ENCODE data around the gene YIPF2. TPM values are rescaled to one million over a fixed set of nuclear protein-coding genes. Genes with fewer than 3 reads are reported as not detected.

The YIPF2 gene
- total and polyA plus RNA-seq, 10 of the 15 experiments (the other 5 are each of a cell fraction or from before 2014, with no cell fraction given) = 0.92 to 38.9 (median 17.6) TPM

DNA sequence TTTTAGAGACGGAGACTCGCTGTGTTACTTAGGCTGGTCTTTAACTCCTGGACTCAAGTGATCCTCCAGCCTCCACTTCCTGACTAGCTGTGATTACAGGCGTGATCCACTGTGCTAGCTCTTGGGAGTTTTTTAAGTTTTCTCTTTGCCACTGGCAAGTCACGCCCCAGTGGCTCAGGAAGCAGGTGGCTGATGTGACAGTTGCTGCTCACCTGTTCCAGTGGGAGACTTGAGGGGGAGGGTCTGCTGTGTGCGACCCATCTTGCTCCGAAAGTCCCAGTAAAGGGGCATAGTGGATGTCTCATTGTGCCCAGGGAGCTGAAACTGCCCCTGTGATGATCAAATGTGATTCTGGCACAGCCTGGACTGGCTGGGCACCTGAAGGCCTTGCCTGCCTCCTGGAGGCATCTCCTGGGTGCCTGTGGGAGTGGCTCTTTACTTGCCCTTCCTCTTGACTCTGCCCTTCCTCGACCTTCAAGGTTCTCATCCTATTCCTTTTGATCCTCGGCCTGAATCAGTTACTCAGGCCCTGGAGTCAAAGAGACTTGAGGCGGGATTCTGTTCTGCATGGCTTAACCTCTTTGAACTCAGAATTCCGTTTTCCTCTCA, 40.2 kb upstream of the YIPF2 start (continued):
- TF ChIP-seq, protein P1, sequence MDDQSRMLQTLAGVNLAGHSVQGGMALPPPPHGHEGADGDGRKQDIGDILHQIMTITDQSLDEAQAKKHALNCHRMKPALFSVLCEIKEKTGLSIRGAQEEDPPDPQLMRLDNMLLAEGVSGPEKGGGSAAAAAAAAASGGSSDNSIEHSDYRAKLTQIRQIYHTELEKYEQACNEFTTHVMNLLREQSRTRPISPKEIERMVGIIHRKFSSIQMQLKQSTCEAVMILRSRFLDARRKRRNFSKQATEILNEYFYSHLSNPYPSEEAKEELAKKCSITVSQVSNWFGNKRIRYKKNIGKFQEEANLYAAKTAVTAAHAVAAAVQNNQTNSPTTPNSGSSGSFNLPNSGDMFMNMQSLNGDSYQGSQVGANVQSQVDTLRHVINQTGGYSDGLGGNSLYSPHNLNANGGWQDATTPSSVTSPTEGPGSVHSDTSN (IDR thresholded peaks at IDR 0.05; ENCODE audit: insufficient replicate concordance, low read depth, low read length) = peak; percentile 19
- TF ChIP-seq RBBP5 (conservative IDR thresholded peaks at IDR 0.05) = no peak

- Histone ChIP-seq H3K9ac (ENCODE audit: control insufficient read depth, insufficient read depth, low read length) (peak overlapping the region; percentile 30; the same call in 1 of the 2 replicates), H3K79me2 (ENCODE audit: control insufficient read depth, insufficient read depth, low read length) (peaks cover 91% of the 10 kb centered on the region), H3K4me1 (ENCODE audit: control insufficient read depth, insufficient read depth, low read length) (peaks cover 41% of the 10 kb centered on the region), H3K4me3 (peak overlapping the region; percentile 56), H3K27me3 (replicated peaks in 1 of 2; ENCODE audit: control insufficient read depth in 2 of 2, insufficient read depth in 2 of 2, low read length in 1 of 2) (no peaks in the 10 kb centered on the region), H3K9me3 (replicated peaks; ENCODE audit: control insufficient read depth, insufficient read depth, low read length) (no peaks in the 10 kb centered on the region), H2AFZ (ENCODE audit: control insufficient read depth, low read depth, low read length) (no peak overlapping the region), H3K36me3 (ENCODE audit: control insufficient read depth in 2 of 2, insufficient read depth in 2 of 2, low read length in 1 of 2) (no peaks in the 10 kb centered on the region), H3K4me2 (ENCODE audit: control insufficient read depth, insufficient read depth) (peak overlapping the region; percentile 57), H4K20me1 (ENCODE audit: control insufficient read depth, insufficient read depth) (peaks cover 4% of the 10 kb centered on the region; the same call in 1 of the 2 replicates), H3K27ac (ENCODE audit: control insufficient read depth, insufficient read depth) (peak overlapping the region; percentile 60)
- DNase-seq (ENCODE audit: low read depth, low spot score) (no peak), FAIRE-seq (no peak), ATAC-seq (no peak)
- ChIA-PET CTCF (interaction anchor here (0.7 to 3.5 kb wide), 7 partner anchors 12 to 99 kb away, joined by 3 to 39 read pairs (median 5); no protein-coding TSS in a partner anchor), SMC1A (ENCODE audit: uncharacterized antibody, unreplicated experiment) (interaction anchor here (1.1 to 2.9 kb wide), 6 partner anchors 12 to 94 kb away, joined by 5 to 13 read pairs (median 6); no protein-coding TSS in a partner anchor), POLR2A (interaction anchor here (0.5 to 1.9 kb wide), 7 partner anchors 9 to 124 kb away, joined by 3 to 15 read pairs (median 3); no protein-coding TSS in a partner anchor), RAD21 (ENCODE audit: unreplicated experiment) (interaction anchor here (1.0 to 3.5 kb wide), 3 partner anchors 12 to 25 kb away, joined by 3 to 30 read pairs (median 10); no protein-coding TSS in a partner anchor)
- 96% methylated on average over 8 of the region's 8 CpGs for WGBS (ENCODE audit: insufficient coverage, insufficient replicate concordance, low lambda C conversion rate, missing lambda C conversion rate)
- in situ Hi-C loops (cut with MboI) (no loop called here), intact Hi-C loops (cut with micrococcal nuclease; ENCODE audit: unreplicated experiment) (no loop called here)
- no peak for TF ChIP-seq ZNF24 (IDR thresholded peaks at IDR 0.05)
- peak; percentile 9; the same call in 1 of the 2 replicates for TF ChIP-seq MLLT1 (IDR thresholded peaks at IDR 0.05)
- BruUV-seq (replicated peaks) = no TSS peak
Observed at GRCh38 chr19:10966809-10967208, 38.4 kb upstream of the YIPF2 start.
